OCI-LY3 (cell line): ENCODE measurements around the gene KPNA4.

Experiments
- H2AFZ ChIP-seq: fragments of 200-600, 300-600 bp; shearing (Covaris generic); 2 replicates; pipeline ENCODE4 v1.6.0; 2014; ENCODE audit warnings: antibody characterized with exemption, low read depth, low read length
- H3K27ac ChIP-seq: fragments of 200-600, 300-600 bp; sonication (generic); 2 replicates; pipeline ENCODE4 v1.5.1; 2014; ENCODE audit warnings: mild to moderate bottlenecking, low read length, moderate library complexity, mixed read lengths
- H3K27me3 ChIP-seq: fragments of 200-600, 300-600 bp; sonication (generic); 2 replicates; pipeline ENCODE4 v1.6.1; 2014; ENCODE audit warnings: low read depth, low read length, mixed read lengths
- H3K36me3 ChIP-seq: fragments of 200-600, 300-600 bp; sonication (generic); replicated peaks from 2 replicates; pipeline ENCODE3; 2014; ENCODE audit warnings: low read depth, low read length, mixed read lengths
- H3K4me1 ChIP-seq: fragments of 300-600, 200-600 bp; sonication (generic); 2 replicates; pipeline ENCODE4 v1.6.1; 2014; ENCODE audit warnings: low read length, mixed read lengths
- H3K4me2 ChIP-seq: fragments of 200-600, 300-600 bp; sonication (generic); 2 replicates; pipeline ENCODE4 v1.6.1; 2014; ENCODE audit warnings: low read length, mixed read lengths
- H3K4me3 ChIP-seq: fragments of 300-600, 200-600 bp; sonication (generic); 2 replicates; pipeline ENCODE4 v1.5.1; 2014; ENCODE audit warnings: antibody characterized with exemption, mild to moderate bottlenecking, low read length, moderate library complexity
- H3K79me2 ChIP-seq: fragments of 300-600, 200-600 bp; shearing (Covaris generic); 2 replicates; pipeline ENCODE4 v1.6.1; 2014; ENCODE audit warnings: mild to moderate bottlenecking, low read length, mixed read lengths
- H3K9ac ChIP-seq: fragments of 300-600, 200-600 bp; shearing (Covaris generic); 2 replicates; pipeline ENCODE4 v1.6.0; 2014; ENCODE audit warnings: mild to moderate bottlenecking, low read length, moderate library complexity
- H3K9me3 ChIP-seq: fragments of 200-600, 300-600 bp; shearing (Covaris generic); 2 replicates; pipeline ENCODE4 v1.6.1; 2014; ENCODE audit warnings: low read length, mixed read lengths; ENCODE audit not compliant: insufficient read depth
- H4K20me1 ChIP-seq: fragments of 200-600, 300-600 bp; sonication (generic); 2 replicates; pipeline ENCODE4 v1.6.1; 2016; ENCODE audit warnings: low read length, mixed read lengths; ENCODE audit not compliant: insufficient read depth
- EZH2phosphoT487 ChIP-seq: fragments of 200-600 bp; shearing (Covaris generic); IDR thresholded peaks from 2 replicates; pipeline ENCODE4 v1.6.1; 2018; ENCODE audit warnings: antibody characterized with exemption, mixed run types, low read depth
- TF ChIP-seq, protein P1 (sequence below): fragments of 200-600, 300-600 bp; sonication (generic); IDR thresholded peaks from 2 replicates; pipeline ENCODE4 v1.5.1; 2014; ENCODE audit warnings: antibody characterized with exemption, low read length, low read depth

The KPNA4 gene

DNA sequence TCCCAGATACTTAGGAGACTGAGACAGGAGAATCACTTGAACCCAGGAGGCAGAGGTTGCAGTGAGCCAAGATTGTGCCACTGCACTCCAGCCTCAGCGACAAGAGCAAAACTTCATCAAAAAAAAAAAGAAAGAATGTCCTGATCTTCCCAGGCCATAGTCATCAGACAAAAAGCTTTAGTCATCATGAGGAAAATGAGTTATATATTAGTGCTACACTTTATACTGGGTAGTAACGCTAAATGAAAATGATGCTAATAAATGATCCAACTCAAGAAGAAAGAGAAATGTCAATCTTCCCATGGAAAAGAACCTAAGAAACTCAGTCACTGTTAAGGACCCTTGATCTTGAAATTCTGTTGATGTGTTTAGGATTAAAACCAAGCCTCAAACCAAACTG is 89.5 kb downstream of the KPNA4 start:
- Histone ChIP-seq H4K20me1 (no peaks in the 10 kb centered on the region), H3K9me3 (0 out of 2 replicates have a peak, but pooled peaks cover 6% of the 10 kb centered on the region), H3K79me2 (no peaks in the 10 kb centered on the region), H3K4me3 (no peak overlapping the region), H3K4me2 (no peak overlapping the region), H3K36me3 (no peaks in the 10 kb centered on the region), H3K9ac (no peak overlapping the region), H2AFZ (no peak overlapping the region), H3K27ac (no peak overlapping the region), H3K27me3 (no peaks in the 10 kb centered on the region), H3K4me1 (no peaks in the 10 kb centered on the region)
- TF ChIP-seq, protein P1, sequence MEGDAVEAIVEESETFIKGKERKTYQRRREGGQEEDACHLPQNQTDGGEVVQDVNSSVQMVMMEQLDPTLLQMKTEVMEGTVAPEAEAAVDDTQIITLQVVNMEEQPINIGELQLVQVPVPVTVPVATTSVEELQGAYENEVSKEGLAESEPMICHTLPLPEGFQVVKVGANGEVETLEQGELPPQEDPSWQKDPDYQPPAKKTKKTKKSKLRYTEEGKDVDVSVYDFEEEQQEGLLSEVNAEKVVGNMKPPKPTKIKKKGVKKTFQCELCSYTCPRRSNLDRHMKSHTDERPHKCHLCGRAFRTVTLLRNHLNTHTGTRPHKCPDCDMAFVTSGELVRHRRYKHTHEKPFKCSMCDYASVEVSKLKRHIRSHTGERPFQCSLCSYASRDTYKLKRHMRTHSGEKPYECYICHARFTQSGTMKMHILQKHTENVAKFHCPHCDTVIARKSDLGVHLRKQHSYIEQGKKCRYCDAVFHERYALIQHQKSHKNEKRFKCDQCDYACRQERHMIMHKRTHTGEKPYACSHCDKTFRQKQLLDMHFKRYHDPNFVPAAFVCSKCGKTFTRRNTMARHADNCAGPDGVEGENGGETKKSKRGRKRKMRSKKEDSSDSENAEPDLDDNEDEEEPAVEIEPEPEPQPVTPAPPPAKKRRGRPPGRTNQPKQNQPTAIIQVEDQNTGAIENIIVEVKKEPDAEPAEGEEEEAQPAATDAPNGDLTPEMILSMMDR: no peak
- TF ChIP-seq EZH2phosphoT487: no peak

DNA sequence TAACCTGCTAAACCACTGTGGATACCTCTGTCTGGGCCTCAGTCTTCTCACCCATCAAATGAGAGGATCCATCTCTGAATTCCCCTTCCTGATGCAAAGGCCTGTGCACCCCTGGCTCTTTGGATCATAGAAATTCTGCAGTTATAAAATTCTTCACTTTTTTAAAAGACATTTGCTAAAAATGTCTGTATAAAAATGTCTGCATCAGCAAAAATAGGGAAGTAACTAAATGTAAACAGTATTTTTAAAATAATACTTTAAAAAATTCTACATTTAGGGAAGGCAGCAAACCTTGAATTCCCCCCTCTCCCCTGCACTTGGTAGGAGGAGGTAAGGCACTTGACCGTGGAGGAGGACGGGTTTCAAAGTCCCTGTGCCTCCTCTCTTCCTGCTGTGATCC is 90.2 kb downstream of the KPNA4 start:
- no peak overlapping the region for H2AFZ ChIP-seq
- no peaks in the 10 kb centered on the region for H4K20me1 ChIP-seq
- no peak overlapping the region for H3K4me2 ChIP-seq
- no peaks in the 10 kb centered on the region for H3K79me2 ChIP-seq
- no peaks in the 10 kb centered on the region for H3K36me3 ChIP-seq
- no peak overlapping the region for H3K27ac ChIP-seq
- H3K9me3 ChIP-seq: 0 out of 2 replicates have a peak, but pooled peaks cover 8% of the 10 kb centered on the region
- H3K4me1 ChIP-seq: no peaks in the 10 kb centered on the region
- H3K27me3 ChIP-seq: no peaks in the 10 kb centered on the region
- no peak overlapping the region for H3K9ac ChIP-seq
- TF ChIP-seq, protein P1: no peak
- no peak for TF ChIP-seq EZH2phosphoT487
- no peak overlapping the region for H3K4me3 ChIP-seq

DNA sequence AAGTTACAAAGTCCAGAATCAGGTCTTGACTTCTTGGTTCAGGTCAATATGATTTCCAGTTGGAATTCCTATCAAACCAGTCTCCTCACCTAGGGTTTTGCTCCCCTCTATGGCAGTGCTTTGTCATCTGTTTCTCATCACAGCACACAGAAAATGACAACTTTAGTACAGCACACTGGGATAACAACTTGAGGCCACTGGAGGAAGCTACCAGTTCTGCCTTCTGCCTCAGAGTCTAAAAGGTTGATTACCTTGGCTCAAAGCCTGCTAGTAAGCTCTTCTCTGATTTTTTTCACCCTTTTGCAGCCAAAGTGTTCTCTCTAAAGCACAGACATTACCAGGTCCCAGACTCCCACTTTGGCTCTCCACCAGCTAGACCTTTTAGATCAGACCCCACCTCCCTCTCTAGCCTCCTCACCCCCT is 90.9 kb downstream of the KPNA4 start:
- Histone ChIP-seq H3K4me3 (no peak overlapping the region), H3K4me2 (no peak overlapping the region)

DNA sequence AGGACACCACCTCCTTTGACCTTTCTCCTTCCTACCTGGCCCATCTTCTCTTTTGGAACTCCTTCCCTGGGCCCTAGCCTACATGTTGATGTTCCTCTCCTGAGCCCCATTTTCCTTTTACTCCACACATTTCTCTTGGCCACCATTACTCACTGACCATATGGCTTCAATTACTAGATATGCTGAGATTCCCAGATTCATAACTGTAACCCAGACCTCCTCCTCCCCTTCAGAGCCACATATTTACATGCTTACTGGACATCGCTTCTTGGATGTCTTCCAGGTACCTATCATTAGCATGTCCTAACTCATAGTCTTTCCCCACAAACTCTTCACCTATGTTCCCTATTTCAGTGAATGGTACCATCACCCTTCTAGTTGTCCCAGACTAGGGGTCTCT is 91.4 kb downstream of the KPNA4 start:
- H3K27ac ChIP-seq: no peak overlapping the region
- TF ChIP-seq, protein P1: no peak
- TF ChIP-seq EZH2phosphoT487: no peak
- no peaks in the 10 kb centered on the region for H3K36me3 ChIP-seq
- H3K4me3 ChIP-seq: no peak overlapping the region
- H3K79me2 ChIP-seq: no peaks in the 10 kb centered on the region
- no peak overlapping the region for H2AFZ ChIP-seq
- no peaks in the 10 kb centered on the region for H3K4me1 ChIP-seq
- H3K4me2 ChIP-seq: no peak overlapping the region
- no peaks in the 10 kb centered on the region for H4K20me1 ChIP-seq
- H3K9me3 ChIP-seq: 0 out of 2 replicates have a peak, but pooled peaks cover 8% of the 10 kb centered on the region
- no peak overlapping the region for H3K9ac ChIP-seq
- no peaks in the 10 kb centered on the region for H3K27me3 ChIP-seq

More for the DNA sequence above, 90.9 kb downstream of the KPNA4 start:
- no peak overlapping the region for H2AFZ ChIP-seq
- no peak overlapping the region for H3K27ac ChIP-seq
- H3K79me2 ChIP-seq: no peaks in the 10 kb centered on the region
- TF ChIP-seq EZH2phosphoT487: no peak
- TF ChIP-seq, protein P1: no peak
- no peaks in the 10 kb centered on the region for H3K36me3 ChIP-seq
- no peaks in the 10 kb centered on the region for H3K27me3 ChIP-seq
- no peaks in the 10 kb centered on the region for H3K4me1 ChIP-seq
- H3K9ac ChIP-seq: no peak overlapping the region
- H4K20me1 ChIP-seq: no peaks in the 10 kb centered on the region
- 0 out of 2 replicates have a peak, but pooled peaks cover 8% of the 10 kb centered on the region for H3K9me3 ChIP-seq
